Activated CD4-positive, alpha-beta memory T cell treated with anti-CD3 and anti-CD28 coated beads for 36 hours (primary cell): ENCODE measurements around the gene POMGNT2. TPM values are rescaled to one million over a fixed set of nuclear protein-coding genes. Genes with fewer than 3 reads are reported as not detected.
"Not testable (repeated sequence)": the region's sequence is repeated elsewhere in the genome, so short reads cannot be mapped to it uniquely, and the experiment has no call there.

Experiments
- CTCF ChIA-PET: fragments of 350-600 bp; sonication (Branson Sonifier 250); formaldehyde crosslinking; loops from one replicate; lab custom pipeline; 2021; ENCODE audit warnings: antibody characterized with exemption, inconsistent platforms; lab: Charles Lee
- POLR2A ChIA-PET: fragments of 350-600 bp; sonication (Branson Sonifier 250); formaldehyde crosslinking; loops from one replicate; lab custom pipeline; 2021; ENCODE audit warnings: antibody characterized with exemption; lab: Charles Lee
- DNase-seq: peaks from one replicate; pipeline ENCODE4 v3.0.0-alpha.2; 2020
- H3K27ac Mint-ChIP-seq: one replicate; pipeline ENCODE4 v1.8.0; 2021; ENCODE audit warnings: mixed read lengths
- H3K27me3 Mint-ChIP-seq: one replicate; pipeline ENCODE4 v1.8.0; 2021; ENCODE audit warnings: mixed read lengths
- H3K36me3 Mint-ChIP-seq: one replicate; pipeline ENCODE4 v1.8.0; 2021; ENCODE audit warnings: mixed read lengths
- H3K4me1 Mint-ChIP-seq: one replicate; pipeline ENCODE4 v1.8.0; 2021; ENCODE audit warnings: low read depth, mixed read lengths
- H3K4me3 Mint-ChIP-seq: one replicate; pipeline ENCODE4 v1.8.0; 2021; ENCODE audit warnings: mild to moderate bottlenecking, mixed read lengths
- H3K9me3 Mint-ChIP-seq: one replicate; pipeline ENCODE4 v1.8.0; 2021; ENCODE audit warnings: mixed read lengths
- intact Hi-C: fragments of 100-400 bp; cut with micrococcal nuclease; formaldehyde crosslinking; loops from one replicate; pipeline ENCODE4 v1.15.1; 2023
- total RNA-seq, 2 experiments: library from RNA; stranded (reverse); gene quantifications; one replicate each; pipeline ENCODE4 v1.2.3, GENCODE V29; 2021

The POMGNT2 gene
- total RNA-seq, 2 experiments from 2014 or later: 7.3 to 7.8 TPM

DNA sequence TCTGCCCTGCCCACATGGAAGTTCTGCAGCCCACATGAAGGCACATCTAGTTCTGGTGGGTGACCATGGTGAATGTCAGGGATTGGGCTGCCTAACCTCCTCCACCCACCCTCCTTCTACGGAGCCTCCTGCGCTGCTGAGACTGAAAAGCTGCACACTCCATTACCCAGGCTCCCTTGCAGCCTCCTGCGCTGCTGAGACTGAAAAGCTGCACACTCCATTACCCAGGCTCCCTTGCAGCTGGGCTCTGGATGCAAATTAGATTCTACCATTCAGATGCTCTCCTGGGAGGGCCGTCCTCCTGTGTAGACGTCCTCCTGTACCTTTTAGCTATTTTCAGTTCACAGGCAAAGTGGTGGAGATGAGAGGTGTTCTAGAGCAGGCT lies 32.1 kb downstream of the POMGNT2 start:
- intact Hi-C loops: loop anchor here (10.0 kb wide), 1 partner anchor 109 kb away; no protein-coding TSS in a partner anchor
- Mint-ChIP-seq H3K4me1 (peaks cover 3% of the 10 kb centered on the region), H3K4me3 (no peak overlapping the region), H3K36me3 (peaks cover 6% of the 10 kb centered on the region), H3K27me3 (no peaks in the 10 kb centered on the region), H3K9me3 (no peaks in the 10 kb centered on the region), H3K27ac (no peak overlapping the region)
- no peak for DNase-seq
- ChIA-PET CTCF (interaction anchor here (4.3 kb wide), 1 partner anchor 112 kb away, joined by 44 read pairs; no protein-coding TSS in a partner anchor), POLR2A (no interaction called here)

DNA sequence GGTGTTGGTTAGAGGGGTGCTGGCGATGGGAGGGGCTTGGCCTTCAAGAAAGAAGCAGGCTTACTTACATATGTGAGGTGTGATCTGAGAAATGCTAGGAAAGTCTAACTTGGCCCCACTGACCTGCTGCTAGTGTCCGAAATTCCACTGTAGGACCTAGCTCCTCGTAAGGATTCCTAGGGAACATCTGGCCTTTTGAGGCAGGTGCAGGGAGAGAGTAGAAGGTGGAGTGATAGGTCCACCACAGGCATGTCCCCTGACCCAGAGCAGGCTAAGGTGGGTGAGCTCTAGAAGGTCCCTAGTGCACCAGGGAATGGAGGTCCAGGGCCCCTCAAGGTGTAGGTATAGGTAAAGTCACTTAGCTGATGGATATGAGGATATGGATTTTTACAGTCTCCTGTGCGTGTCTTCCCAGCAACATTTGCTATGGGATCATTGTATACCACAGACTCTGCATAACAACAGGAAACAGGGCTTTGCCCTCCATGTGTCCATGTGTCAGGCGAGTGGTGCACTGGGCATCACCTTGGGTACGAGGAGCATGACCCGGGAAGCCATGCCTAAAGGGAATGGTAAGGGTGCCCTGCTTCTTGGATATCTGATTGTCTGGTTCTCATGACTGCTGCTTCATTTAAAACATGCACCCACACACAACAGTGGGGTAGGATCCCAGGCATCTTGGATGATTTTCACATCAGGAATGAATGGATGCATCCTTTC lies 32.6 kb downstream of the POMGNT2 start:
- peaks cover 3% of the 10 kb centered on the region for H3K4me1 Mint-ChIP-seq
- no peaks in the 10 kb centered on the region for H3K9me3 Mint-ChIP-seq
- POLR2A ChIA-PET: no interaction called here
- H3K27ac Mint-ChIP-seq: no peak overlapping the region
- H3K27me3 Mint-ChIP-seq: no peaks in the 10 kb centered on the region
- H3K36me3 Mint-ChIP-seq: peaks cover 3% of the 10 kb centered on the region
- H3K4me3 Mint-ChIP-seq: no peak overlapping the region
- no peak for DNase-seq
- CTCF ChIA-PET: interaction anchor here (4.3 kb wide), 1 partner anchor 111 kb away, joined by 44 read pairs; no protein-coding TSS in a partner anchor
- intact Hi-C loops: loop anchor here (10.0 kb wide), 1 partner anchor 108 kb away; no protein-coding TSS in a partner anchor

DNA sequence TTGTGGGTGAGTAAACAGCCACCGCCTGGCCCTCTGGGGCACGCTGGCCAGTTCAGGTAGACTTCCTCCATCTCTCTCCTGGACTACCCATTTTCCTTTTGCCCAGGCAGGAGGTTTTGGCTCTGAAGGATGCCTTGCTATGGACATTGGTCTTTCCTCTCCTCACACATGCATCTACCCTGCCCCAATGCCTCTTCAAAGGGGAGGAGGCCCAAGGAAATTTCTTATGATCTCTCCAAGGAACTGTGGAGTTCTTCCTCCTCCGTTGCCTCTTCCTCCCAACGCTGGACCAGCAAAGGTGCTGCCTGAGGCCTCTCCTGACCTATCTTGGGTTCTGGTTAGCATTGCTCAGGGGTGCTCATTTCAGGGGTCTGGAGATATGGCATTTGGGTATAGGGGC lies 33.5 kb downstream of the POMGNT2 start:
- no peak overlapping the region for H3K27ac Mint-ChIP-seq
- POLR2A ChIA-PET: no interaction called here
- H3K4me1 Mint-ChIP-seq: peaks cover 3% of the 10 kb centered on the region
- no peaks in the 10 kb centered on the region for H3K27me3 Mint-ChIP-seq
- CTCF ChIA-PET: interaction anchor here (1.1 to 4.3 kb wide), 5 partner anchors 24 to 205 kb away, joined by 4 to 44 read pairs (median 5); no protein-coding TSS in a partner anchor
- H3K36me3 Mint-ChIP-seq: no peaks in the 10 kb centered on the region
- no peak for DNase-seq
- H3K4me3 Mint-ChIP-seq: no peak overlapping the region
- intact Hi-C loops: loop anchor here (10.0 kb wide), 1 partner anchor 108 kb away; no protein-coding TSS in a partner anchor
- H3K9me3 Mint-ChIP-seq: no peaks in the 10 kb centered on the region

DNA sequence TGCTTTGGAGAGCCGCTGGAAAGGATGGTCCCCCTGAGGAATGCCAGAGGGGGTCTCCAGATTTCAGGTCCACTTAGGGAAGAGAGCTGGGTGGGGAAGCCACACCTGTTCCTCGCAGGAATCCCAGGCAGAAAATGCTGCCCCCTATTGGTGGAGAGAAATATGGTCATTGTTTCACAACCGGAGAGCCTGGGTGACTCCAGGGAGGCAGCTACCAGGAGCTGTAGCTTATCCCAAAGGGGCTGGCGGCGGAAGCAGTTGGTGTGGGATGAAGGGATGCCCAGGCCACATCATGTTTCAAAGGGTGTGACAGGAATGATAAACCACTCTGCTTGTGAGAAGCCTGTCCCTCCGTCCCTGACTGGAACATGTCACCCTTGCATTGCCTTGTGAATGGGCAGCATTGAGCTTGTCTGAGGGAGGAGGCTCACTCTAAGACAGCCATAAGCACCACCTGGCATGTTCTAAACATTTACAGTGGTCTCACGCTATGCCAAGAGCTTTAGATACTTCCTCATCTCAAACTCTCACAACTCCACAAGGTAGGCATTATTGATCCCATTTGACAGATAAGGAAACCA lies 34.5 kb downstream of the POMGNT2 start:
- POLR2A ChIA-PET: no interaction called here

DNA sequence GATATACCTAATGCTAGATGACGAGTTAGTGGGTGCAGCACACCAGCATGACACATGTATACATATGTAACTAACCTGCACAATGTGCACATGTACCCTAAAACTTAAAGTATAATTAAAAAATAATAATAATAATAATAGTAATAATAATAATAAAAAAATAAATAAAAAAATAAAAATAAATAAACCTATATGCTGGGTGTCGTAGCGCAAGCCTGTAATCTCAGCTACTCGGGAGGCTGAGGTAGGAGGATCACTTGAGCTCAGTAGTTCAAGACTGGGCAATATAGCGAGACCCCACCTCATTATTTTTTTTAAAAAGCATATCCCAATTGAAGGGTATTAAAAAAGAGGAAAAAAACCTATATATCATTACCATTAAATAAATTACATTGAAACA lies 35.2 kb downstream of the POMGNT2 start:
- DNase-seq, H3K4me3 Mint-ChIP-seq, H3K27me3 Mint-ChIP-seq, H3K9me3 Mint-ChIP-seq, H3K4me1 Mint-ChIP-seq, H3K36me3 Mint-ChIP-seq, POLR2A ChIA-PET, H3K27ac Mint-ChIP-seq: not testable (repeated sequence)
- intact Hi-C loops: loop anchor here (10.0 kb wide), 1 partner anchor 106 kb away; no protein-coding TSS in a partner anchor
- CTCF ChIA-PET: interaction anchor here (0.6 to 4.3 kb wide), 8 partner anchors 12 to 231 kb away, joined by 3 to 44 read pairs (median 5); no protein-coding TSS in a partner anchor

More for the DNA sequence above, 34.5 kb downstream of the POMGNT2 start:
- Mint-ChIP-seq H3K4me3 (no peak overlapping the region), H3K27me3 (no peaks in the 10 kb centered on the region), H3K27ac (no peak overlapping the region), H3K4me1 (peaks cover 3% of the 10 kb centered on the region), H3K36me3 (no peaks in the 10 kb centered on the region), H3K9me3 (no peaks in the 10 kb centered on the region)
- intact Hi-C loops: loop anchor here (10.0 kb wide), 1 partner anchor 107 kb away; no protein-coding TSS in a partner anchor
- CTCF ChIA-PET: interaction anchor here (0.8 to 4.3 kb wide), 12 partner anchors 11 to 240 kb away, joined by 3 to 44 read pairs (median 4); no protein-coding TSS in a partner anchor
- DNase-seq: peak; percentile 31

DNA sequence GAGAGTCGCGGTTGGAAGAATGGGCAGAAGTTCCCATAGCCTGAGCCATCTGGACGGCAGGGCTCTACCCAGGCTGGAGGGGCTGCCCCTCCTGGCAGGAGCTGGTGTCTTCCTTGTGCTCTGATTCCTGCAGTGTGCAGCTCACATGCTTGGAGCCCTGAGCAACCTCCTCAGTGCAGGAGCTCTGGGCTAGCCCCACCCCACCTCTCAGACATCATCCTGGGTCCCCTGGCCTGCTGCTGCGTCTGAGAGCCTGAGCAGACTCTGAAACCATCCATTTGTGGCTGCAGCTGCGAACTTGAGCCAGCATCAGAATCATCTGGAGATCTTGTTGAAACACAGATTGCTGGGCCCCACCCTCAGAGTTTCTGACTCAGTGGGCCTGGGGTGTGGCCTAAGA lies 42.8 kb downstream of the POMGNT2 start:
- ChIA-PET CTCF (interaction anchor here (0.6 kb wide), 1 partner anchor 15 kb away, joined by 3 read pairs; no protein-coding TSS in a partner anchor), POLR2A (no interaction called here)
- Mint-ChIP-seq H3K27ac (no peak overlapping the region), H3K36me3 (no peaks in the 10 kb centered on the region), H3K4me1 (peaks cover 3% of the 10 kb centered on the region), H3K9me3 (no peaks in the 10 kb centered on the region), H3K27me3 (no peaks in the 10 kb centered on the region), H3K4me3 (no peak overlapping the region)
- DNase-seq: no peak
- intact Hi-C loops: no loop called here

DNA sequence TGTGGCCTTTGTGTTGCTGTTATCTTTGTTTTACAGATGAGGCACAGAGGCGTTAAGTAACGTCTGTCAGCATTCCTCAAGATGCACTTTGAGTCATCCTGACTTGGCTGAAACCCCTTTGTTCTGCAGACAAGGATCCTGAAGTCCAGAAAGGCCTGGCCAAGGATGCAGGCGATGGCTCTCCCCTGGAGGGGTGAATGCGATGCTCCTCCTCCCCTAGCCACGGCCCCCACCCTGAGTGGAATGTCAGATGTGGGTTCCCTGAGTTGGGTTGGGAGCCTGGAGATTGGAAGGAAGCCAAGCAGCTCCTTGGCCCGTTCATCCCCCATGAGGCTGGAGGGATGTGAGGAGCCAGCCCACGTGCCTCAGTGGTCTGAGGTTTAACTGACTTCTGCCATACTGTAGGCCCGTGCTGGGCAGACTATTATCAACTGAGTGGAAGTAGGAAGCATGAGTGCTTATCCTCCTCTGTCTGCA lies 43.3 kb downstream of the POMGNT2 start:
- Mint-ChIP-seq H3K9me3 (no peaks in the 10 kb centered on the region), H3K27me3 (no peaks in the 10 kb centered on the region), H3K4me1 (peaks cover 3% of the 10 kb centered on the region), H3K27ac (no peak overlapping the region), H3K4me3 (no peak overlapping the region), H3K36me3 (no peaks in the 10 kb centered on the region)
- ChIA-PET POLR2A (no interaction called here), CTCF (no interaction called here)
- intact Hi-C loops: no loop called here
- no peak for DNase-seq

DNA sequence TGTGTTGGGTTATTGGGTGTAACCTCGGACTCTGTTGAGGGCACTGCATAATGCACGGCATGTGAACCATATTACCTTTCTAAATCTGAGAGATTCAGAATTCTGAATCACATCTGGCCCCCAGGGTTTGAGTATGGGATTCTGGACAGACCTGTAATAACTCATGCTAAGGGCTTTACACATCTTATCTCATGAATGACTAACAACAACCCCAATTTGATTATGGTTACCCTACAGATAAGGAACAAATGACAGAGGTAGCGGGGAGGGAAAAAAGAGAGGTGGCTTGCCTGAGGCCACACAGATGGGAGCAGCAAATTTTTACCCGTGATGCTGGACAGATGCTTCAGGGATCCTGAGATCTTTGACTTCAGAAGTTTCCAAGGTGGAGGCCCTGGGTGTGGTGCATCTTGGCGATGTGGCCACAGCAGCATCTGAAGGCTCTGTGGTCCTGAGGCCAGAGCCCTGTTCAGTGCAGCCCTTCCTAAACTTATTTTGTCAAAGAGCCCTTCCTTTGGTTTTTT lies 43.8 kb downstream of the POMGNT2 start:
- Mint-ChIP-seq H3K4me3 (no peak overlapping the region), H3K36me3 (no peaks in the 10 kb centered on the region), H3K27ac (no peak overlapping the region), H3K4me1 (peaks cover 3% of the 10 kb centered on the region), H3K27me3 (no peaks in the 10 kb centered on the region), H3K9me3 (no peaks in the 10 kb centered on the region)
- POLR2A ChIA-PET: no interaction called here
- DNase-seq: no peak
- intact Hi-C loops: no loop called here
- CTCF ChIA-PET: no interaction called here

DNA sequence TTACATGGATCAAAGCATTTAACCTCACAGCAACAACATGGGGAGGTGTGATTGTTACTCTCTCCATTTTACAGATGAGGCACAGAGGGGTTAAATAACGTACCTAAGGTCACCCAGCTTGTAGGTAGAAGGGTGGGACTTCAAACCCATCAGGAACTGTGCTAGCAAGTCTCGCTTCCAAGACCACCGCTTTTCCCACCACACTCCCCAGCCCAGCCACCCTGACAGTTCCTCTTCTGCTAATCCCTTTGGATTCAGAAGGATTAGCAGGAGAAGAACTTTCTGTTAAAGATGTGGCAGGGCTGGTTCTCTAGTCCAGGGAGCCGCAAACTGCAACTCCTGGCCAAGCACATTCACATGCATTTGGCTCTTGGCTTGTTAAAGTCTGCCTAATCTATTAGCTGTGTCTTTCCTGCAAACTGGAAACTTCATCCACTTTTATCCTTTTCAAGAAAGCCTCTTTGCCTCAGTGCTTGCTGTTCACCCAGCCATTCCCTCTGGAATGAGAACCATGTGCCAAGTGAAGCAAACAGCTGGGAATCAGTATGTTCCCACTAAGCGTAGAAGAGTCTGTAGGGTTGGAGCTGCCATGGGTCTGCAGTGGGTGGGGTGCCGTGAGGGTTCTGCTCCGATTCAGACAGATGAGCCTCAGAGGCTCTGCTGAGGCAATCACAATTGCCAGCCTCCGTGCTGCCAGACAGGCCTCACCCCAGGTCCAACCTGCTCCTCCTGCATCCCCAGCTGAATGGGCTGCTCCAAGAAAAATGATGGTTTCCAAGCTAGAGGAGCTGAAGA lies 44.6 kb downstream of the POMGNT2 start:
- DNase-seq: no peak
- POLR2A ChIA-PET: no interaction called here
- Mint-ChIP-seq H3K27me3 (no peaks in the 10 kb centered on the region), H3K27ac (no peak overlapping the region), H3K36me3 (no peaks in the 10 kb centered on the region), H3K4me3 (no peak overlapping the region), H3K4me1 (peaks cover 3% of the 10 kb centered on the region), H3K9me3 (no peaks in the 10 kb centered on the region)
- intact Hi-C loops: no loop called here
- CTCF ChIA-PET: interaction anchor here (0.9 kb wide), 1 partner anchor 102 kb away, joined by 3 read pairs; no protein-coding TSS in a partner anchor

DNA sequence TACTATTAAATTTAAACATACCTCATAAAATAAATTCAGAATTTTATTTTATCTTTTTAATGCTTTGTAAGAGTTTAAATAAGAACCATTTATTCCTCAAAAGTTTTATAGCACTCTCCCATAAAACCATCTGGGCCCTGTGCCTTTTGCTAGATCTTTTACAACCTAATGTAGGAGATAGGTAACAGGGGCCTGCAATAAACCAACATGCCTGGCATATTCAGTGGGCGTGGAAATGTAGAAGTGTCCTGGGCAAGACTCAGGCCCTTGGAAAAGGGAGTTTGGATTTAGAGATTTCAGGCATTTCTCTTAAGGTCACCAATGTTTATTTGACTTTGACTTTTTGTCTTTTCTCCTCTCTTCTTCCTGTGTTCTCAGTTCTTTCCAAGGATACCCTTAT lies 46.4 kb downstream of the POMGNT2 start:
- peaks cover 3% of the 10 kb centered on the region for H3K4me1 Mint-ChIP-seq
- no peak for DNase-seq
- intact Hi-C loops: no loop called here
- H3K27me3 Mint-ChIP-seq: no peaks in the 10 kb centered on the region
- ChIA-PET CTCF (interaction anchor here (1.4 kb wide), 1 partner anchor 97 kb away, joined by 5 read pairs; no protein-coding TSS in a partner anchor), POLR2A (no interaction called here)
- no peaks in the 10 kb centered on the region for H3K36me3 Mint-ChIP-seq
- H3K9me3 Mint-ChIP-seq: no peaks in the 10 kb centered on the region
- H3K4me3 Mint-ChIP-seq: no peak overlapping the region
- no peak overlapping the region for H3K27ac Mint-ChIP-seq
